NCI-H2196 treated with DMSO at 0.1 percent for 48 hours (cell line): ENCODE measurements around the gene SH3BP4.
A peak's percentile ranks its signal among the peaks of the same experiment; 100 is the strongest.

Source experiments
- DNase-seq: peaks from one replicate; lab custom pipeline; 2025; ENCODE audit not compliant: unreplicated experiment; lab: John Stamatoyannopoulos, UW

SH3BP4 gene

DNA sequence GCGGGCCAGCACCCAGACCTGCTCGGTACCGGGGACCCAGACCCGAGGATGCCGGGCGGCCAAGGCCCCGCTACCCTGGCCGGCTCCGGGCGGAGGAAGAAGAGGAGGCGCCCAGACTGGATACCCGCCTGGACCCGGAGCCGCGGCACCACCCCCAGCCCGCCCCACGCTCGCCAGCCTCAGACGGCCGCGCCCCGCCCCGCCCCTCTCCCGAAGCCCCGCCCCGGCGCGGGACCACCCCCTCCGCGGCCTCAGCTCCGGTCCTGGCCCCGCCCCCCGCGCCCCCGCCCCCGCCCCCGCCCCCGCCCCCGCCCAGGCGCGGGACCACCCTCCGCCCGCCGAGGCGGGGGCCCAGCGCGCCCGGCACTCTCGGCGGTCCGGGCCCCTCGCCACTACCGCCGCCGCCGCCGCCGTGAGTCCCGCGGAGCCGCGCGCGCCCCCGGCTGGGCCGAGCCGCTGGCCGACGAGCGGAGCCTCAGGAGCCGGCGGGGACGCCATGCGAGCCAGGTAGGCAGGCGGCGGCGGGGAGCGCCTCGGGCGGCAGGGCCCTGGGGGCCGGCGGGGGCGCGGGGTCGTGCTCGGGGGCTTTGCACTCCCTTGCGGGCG, at the start of gene SH3BP4:
TSS of gene SH3BP4 (plus strand) at position 354 of the 606 bp plus-strand sequence. CDS start 82,986 bp downstream, outside the sequence.
- DNase-seq = peak; percentile 52

DNA sequence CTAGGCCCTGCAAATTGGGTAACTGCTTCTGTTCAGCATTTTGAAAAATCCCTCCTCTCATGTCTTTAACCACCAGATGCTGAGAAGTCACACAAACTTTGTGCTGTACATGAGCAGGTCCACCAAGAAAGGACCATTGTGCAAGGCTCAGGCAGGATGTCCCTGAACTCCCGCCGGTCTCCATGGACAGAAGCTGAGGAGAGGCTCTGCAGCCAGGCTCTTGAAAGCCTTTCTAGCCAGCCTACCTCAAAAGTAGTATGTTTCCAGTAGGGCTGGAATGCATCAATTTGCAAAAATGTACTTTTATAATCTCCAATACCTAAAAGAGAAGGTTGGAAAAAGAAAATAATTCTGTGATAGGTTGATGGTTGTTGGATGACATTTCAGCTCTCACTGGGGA, 47.0 kb upstream of the SH3BP4 start:
- no peak for DNase-seq

DNA sequence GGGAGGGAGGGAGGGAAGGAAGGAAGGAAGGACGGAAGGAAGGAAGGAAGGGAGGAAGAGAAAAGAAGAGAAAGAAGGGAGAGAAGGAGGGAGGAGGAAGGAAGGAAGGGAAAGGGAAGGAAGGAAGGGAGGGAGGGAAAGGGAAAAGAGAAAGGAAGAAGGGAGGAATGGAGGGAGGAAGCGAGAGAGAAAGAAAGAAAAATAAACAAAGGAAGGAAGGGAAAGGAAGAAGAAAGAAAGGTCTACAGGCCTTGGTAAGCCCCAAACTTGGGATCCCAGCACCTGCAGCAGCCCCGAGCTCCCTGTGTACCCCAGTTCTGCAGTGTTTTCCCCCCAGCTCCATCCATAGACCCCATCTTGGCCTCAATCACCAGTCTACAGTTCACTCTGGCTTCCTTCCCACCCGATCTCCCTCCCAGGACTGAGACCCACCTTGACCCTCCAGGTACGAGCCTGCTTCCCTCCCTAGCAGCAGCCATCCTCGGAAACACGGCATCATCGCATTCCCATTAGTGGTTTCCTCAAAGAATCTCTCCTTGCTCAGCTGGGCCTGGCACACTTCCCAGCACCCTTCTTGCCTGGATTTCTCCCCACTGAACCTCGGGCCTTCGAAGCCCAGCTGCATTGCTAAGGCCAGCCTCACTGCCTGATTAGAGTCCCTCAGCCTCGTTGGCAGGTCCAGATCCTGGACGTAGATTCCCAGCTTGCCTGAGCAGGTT, 46.1 kb upstream of the SH3BP4 start:
- DNase-seq = no peak

DNA sequence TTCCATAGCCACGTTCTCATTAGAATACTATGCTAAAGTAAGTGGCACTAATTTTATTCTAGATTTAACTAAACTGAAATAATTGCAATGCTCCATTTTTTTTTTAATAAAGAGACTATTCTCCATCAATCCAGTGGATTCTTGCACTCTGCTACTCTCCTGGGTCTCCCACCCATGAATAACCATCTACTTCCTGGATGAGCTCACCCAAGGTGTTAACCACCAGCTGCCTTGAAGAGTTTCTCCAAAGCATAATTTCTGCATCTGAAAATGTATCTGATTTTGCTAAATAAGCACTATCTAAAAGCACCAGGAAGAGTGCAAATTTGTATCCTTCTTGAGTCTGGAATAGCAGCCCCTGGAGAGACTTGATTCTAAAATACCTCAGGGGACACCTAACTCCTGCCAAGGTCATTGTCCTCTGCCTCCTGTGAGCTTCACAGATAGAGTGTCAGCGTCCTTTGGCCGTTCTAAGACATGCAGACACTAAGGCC, 41.6 kb upstream of the SH3BP4 start:
- DNase-seq = no peak

DNA sequence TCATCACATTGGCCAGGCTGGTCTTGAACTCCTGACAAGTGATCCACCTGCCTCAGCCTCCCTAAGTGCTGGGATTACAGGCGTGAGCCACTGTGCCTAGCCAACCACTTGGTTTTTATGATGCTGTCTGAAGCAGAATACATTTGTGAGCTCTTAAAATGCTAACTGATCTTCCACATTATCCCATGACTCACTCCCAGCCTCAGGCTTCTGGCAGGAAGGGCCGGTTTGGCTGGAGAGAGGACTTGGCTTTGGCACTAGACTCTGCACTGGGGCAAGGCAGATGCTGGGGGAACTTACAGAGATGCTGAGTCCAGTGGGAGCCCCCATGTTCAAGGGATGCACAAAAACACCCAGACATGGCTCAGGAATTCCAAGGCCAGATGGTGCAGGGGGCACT, 40.5 kb upstream of the SH3BP4 start:
- DNase-seq = peak; percentile 19

- DNase-seq = no peak
These were observed 39.4 kb upstream of the SH3BP4 start for GRCh38 chr2:234912437-234912836.

DNA sequence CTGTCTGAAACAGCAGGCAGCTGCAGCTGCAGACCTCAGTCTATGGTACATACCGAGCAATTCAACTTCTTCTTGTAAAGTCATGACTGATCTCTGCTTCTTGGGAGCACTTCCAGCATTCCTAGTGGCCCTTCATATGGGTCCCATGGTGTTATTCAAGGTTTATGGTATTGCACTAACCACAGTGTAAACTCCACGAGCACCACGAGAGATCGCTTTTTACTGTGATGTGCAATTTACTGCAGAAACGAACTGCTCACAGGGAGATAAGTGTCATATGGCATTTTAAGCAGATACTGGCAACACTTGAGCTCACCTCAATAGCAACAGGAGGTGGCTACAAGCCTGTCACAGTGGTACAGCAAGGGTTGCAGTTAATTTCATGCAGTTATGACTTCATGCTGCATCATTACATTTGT, 38.6 kb upstream of the SH3BP4 start:
- no peak for DNase-seq

DNA sequence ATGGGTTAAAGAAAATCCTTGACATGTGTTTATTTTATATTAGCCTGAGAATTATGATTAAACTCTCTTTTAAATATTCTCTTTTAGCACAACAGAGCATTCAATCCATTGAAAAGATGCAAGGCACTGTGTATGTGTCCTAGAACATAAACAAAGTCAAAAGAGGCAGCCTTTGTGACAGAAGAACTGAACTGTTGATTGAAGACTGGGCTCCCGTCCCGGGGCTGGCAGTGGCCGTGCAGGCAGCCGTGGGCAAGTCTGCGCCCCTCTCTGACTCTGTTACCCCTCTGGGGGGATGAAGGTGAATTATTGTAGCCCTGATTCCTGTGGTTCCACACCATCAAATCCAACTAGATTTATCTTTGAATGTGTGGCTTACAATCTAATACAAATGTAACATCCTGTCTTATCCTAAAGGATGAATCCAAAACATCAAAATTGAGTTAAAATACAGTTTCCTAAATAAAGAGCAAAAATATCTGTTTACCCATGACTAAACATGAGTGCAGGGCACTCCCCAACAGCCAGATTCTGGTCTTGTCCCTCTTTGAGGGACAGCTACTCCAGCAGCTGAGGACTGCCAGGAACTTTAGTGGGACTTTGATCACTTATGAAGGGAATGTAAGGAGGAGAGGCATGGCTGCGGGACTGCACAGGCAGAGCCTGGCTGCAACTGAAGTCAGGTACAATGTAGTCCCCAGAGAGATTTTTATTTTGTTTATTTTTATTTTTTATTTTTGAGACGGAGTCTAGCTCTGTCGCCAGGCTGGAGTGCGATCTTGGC, 37.3 kb upstream of the SH3BP4 start:
- no peak for DNase-seq

- DNase-seq = no peak
These were observed 35.1 kb upstream of the SH3BP4 start for GRCh38 chr2:234916674-234917073.

GRCh38 chr2:234917211-234917975, 34.4 kb upstream of the SH3BP4 start:
- no peak for DNase-seq

- no peak for DNase-seq
These were observed 32.1 kb upstream of the SH3BP4 start for GRCh38 chr2:234919711-234920110.

GRCh38 chr2:234920836-234921235, 31.0 kb upstream of the SH3BP4 start:
- no peak for DNase-seq

- DNase-seq = no peak
These were observed 22.8 kb upstream of the SH3BP4 start for GRCh38 chr2:234929002-234929401.

GRCh38 chr2:234930397-234930796, 21.4 kb upstream of the SH3BP4 start:
- no peak for DNase-seq

DNA sequence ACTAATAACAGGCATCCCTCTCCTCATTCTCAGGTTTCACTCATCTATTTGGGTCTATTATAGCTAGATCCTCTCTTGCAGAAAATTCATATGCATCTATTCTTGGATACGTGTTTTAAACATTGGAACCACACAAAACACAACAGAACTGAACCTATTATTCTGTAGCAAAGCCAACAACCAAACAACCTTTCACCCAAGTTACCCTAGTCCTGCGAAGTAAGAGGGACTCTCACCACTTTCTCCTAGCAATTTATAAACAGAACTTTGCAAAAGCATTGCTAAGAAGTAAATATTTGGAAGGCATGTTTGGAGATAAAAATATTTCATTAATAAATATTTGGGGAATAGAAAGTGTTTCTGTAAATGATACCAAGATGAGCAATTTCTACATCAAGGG, 20.4 kb upstream of the SH3BP4 start:
- no peak for DNase-seq

DNA sequence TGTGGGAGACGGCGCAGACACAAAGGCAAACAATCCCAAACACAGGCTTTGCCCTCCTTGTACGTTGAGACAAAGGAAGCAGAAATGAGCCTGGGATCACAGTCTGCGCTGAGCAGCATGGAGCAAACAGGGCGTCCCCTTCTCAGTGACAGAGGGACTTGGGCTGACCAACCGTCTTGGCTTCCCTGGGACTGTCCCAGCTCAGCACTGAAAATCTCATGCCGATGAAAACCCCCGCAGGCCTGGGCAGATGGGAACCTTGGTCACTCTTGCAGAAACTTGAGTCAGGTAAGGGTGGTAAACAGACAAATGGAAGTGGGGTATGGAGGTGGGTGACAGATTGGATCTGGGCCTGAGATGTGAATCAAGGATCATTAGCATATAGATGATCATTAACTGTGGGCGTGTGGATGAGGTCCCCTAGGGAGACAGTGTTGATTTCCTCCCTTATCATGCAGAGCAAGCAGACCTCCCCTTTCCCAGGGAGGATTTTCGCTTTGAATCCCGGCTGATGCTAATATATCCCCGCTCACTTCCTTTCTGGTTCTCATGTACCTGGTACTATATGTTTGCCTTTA, 19.1 kb upstream of the SH3BP4 start:
- no peak for DNase-seq

GRCh38 chr2:234935311-234935710, 16.5 kb upstream of the SH3BP4 start:
- no peak for DNase-seq

GRCh38 chr2:234939576-234939975, 12.2 kb upstream of the SH3BP4 start:
- no peak for DNase-seq

GRCh38 chr2:234939996-234940395, 11.8 kb upstream of the SH3BP4 start:
- no peak for DNase-seq

- DNase-seq = no peak
These were observed 11.3 kb upstream of the SH3BP4 start for GRCh38 chr2:234940527-234940926.
